Cardiac fibroblast (primary cell): Measurements from ENCODE around the gene CXCL11.
A peak's percentile ranks its signal among the peaks of the same experiment; 100 is the strongest.

ENCODE experiments used
- DNase-seq, 2 donors: peaks; one replicate each; pipeline versions ENCODE4 v3.0.0 to v3.0.0-alpha.2; 2010; ENCODE audit warnings: low read depth in 2 of 2
- H3K4me3 ChIP-seq, 2 donors: replicated peaks in 1 of 2; 1 replicate in 1 of 2; 2 replicates in 1 of 2; pipeline ENCODE4 v1.5.1; 2011; ENCODE audit warnings: low read depth in 2 of 2, low read length in 2 of 2, mild to moderate bottlenecking in 2 of 2, moderate library complexity in 1 of 2
- TF ChIP-seq, protein P1 (sequence below): IDR thresholded peaks from one replicate; pipeline ENCODE4 v1.5.1; 2011; ENCODE audit warnings: low read depth, mild to moderate bottlenecking, low read length, inconsistent platforms

The CXCL11 gene

DNA sequence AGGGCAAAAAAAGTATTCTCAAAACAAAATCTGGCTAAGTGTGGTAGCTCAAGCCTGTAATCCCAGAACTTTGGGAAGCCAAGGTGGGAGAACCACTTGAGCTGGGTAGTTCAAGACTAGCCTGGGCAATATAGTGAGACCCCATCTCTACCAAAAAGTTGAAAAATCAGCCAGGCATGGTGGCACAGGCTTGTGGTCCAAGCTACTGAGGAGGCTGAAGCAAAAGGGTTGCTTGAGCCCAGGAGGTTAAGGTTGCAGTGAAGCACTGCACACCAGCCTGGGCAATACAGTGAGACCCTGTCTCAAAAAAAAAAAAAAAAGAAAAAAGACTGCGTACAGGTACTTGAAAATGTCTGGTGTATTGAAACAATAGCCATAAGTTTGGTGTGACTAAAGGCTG is 43.4 kb downstream of the CXCL11 start:
- H3K4me3 ChIP-seq: no peak overlapping the region
- no peak for DNase-seq
- TF ChIP-seq, protein P1, sequence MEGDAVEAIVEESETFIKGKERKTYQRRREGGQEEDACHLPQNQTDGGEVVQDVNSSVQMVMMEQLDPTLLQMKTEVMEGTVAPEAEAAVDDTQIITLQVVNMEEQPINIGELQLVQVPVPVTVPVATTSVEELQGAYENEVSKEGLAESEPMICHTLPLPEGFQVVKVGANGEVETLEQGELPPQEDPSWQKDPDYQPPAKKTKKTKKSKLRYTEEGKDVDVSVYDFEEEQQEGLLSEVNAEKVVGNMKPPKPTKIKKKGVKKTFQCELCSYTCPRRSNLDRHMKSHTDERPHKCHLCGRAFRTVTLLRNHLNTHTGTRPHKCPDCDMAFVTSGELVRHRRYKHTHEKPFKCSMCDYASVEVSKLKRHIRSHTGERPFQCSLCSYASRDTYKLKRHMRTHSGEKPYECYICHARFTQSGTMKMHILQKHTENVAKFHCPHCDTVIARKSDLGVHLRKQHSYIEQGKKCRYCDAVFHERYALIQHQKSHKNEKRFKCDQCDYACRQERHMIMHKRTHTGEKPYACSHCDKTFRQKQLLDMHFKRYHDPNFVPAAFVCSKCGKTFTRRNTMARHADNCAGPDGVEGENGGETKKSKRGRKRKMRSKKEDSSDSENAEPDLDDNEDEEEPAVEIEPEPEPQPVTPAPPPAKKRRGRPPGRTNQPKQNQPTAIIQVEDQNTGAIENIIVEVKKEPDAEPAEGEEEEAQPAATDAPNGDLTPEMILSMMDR: no peak

DNA sequence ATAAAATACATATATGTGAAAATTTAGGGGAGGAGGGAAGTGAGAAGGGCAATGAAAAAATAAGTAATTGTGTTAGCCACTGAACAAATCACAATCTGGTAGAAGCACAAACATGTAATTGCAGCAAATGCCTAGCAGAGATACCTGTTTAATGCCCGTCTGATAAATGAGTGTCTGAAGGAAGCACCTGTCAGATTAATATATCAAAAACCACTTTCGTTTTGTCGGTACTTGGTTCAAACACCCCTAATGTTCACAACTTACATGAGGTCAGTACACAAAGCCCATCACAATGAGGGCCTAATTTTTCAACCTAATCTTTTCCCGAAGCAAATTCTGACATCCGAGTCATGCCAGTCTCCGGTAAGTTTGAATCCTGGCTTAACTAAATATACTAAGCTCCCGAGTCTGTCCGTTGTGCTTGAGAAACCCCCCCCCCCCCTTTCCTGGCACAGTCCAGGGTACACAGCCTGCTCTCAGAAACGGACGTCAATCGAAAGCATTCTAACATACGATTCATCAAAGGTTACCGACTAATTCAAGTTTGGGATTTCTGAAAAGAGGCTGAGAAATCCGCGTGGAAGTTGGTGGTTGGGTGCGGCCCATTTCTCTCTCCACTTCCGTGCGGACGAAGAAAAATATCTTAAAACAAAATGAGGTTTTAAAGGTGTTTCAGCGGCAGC is 45.9 kb downstream of the CXCL11 start:
- TF ChIP-seq, protein P1: no peak
- peak; percentile 14 to 30 for DNase-seq
- peak overlapping the region; percentile 73 to 88 for H3K4me3 ChIP-seq

DNA sequence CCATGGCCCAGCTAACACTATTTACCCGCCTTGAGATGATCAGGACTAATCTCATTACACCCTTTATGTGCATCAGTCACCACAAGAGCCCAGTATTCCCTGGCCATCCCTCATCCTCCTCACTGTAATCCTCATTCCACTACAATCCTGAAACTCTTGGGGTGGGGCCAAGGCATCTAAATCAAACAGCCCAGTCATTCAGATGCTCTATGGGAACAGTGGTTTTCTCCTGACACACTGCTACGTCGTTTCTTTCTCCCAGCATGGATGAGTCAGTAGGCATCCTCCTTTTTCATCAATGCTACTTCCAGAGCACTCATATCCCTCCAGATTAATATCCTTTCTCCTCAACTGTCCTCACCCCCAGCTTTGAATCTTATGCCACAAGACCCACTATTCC is 50.8 kb downstream of the CXCL11 start:
- H3K4me3 ChIP-seq: no peak overlapping the region
- TF ChIP-seq, protein P1: no peak
- peak; percentile 37 to 89 for DNase-seq
